HuH-7.5 (cell line): ENCODE data around the gene AP4B1.
"Not testable (repeated sequence)": the region's sequence is repeated elsewhere in the genome, so short reads cannot be mapped to it uniquely, and the experiment has no call there.

Source experiments
- DNase-seq: peaks from one replicate; pipeline ENCODE4 v3.0.0; 2011; ENCODE audit warnings: low spot score

Gene AP4B1

DNA sequence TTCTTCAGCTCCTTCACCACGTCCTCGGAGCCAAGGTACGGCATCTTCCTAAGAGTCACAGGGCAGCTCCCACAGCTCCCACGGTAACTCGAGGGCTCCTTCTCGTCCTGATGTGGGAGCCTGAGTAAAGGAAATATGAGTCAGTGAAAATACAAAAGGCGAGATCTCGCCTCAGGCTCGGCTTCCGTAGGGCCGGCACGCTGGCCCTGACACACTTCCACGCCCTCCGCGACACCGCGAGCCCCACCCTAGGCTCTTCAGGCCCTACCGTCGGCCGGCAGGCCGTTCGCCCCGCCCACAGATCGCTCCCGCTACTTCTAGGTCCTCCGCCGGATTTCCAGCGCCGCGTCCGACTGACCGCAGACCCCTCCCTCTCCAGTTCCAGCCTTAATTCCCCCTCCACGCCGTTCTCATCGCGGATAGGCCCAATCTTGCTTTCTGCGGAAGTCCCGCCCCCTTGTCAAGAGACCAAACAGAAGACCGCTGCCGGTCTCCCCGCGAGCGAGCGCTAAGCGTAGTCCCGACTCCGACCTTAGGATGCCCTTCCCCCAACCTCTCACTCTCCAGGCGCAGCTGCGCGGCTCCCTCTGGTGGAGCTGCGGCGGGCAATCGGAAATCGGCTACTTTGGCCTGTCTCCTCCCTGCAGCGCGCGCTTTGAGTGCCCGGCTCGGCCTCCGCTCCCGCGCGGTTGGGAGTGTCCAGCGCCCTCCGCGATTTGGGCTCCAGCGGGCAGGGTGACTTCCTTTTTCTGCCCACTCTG is at the start of gene AP4B1, which contains the start of gene DCLRE1B:
TSS of gene AP4B1 (minus strand) at position 126 of the 761 bp plus-strand sequence. CDS start at position 44, 82 bp downstream.
TSS of gene DCLRE1B (plus strand) at position 653 of the 761 bp plus-strand sequence. CDS start 261 bp downstream, outside the sequence.
- peak; percentile 96 for DNase-seq

DNA sequence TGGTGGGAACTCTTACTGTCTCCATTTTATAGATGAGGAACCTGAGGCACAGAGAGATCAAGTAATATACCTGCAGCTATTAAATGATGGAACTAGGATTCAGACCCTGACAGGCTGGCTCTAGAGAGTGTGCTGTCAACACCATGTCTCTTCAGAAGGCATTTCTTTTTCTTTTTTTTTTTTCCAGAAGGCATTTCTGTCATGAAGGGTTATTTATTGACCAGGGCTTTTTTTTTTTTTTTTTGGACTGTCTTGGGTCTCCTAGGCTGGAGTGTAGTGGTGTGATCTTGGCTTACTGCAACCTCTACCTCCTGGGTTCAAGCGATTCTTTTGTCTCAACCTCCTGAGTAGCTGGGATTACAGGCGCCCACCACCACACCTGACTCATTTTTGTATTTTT is 47.1 kb upstream of the AP4B1 start:
- DNase-seq = no peak

DNA sequence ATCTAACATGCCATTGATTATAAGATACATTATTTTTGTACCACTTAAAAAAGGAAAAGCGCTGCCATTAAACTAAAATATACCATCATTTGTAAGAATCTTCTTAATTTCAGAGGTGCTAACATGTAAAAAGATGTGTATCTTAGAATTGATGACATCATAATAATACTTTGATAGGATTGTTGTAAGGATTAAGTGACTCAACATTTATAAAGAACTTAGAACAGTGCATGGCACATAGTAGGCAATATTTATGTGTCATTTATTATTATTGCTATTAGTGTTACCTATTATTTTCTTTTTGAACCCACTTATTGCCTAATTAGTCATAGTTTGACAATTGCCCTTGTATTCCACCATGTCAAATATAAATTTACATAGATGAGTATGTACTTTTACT is 46.3 kb upstream of the AP4B1 start:
- no peak for DNase-seq

GRCh38 chr1:113949007-113949406 is 44.4 kb upstream of the AP4B1 start:
- peak; percentile 19 for DNase-seq

DNA sequence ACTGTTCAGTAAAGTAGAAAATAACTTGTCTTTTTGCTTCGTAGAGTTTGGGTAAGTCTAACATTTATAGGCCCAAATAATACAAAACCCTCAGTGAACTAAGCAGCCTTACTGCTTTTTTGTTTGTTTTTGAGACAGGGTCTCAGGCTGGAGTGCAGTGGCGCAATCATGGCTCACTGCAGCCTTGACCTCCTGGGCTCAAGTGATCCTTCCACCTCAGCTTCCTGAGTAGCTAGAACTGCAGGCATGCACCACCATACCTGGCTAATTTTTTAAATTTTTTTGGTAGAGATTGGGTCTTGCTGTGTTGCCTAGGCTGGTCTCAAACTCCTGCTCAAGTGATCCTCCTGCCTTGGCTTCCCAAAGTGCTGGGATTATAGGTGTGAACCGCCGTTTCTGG is 43.6 kb upstream of the AP4B1 start:
- not testable (repeated sequence) for DNase-seq

- DNase-seq = no peak
These were observed 42.9 kb upstream of the AP4B1 start for GRCh38 chr1:113947388-113948107.

DNA sequence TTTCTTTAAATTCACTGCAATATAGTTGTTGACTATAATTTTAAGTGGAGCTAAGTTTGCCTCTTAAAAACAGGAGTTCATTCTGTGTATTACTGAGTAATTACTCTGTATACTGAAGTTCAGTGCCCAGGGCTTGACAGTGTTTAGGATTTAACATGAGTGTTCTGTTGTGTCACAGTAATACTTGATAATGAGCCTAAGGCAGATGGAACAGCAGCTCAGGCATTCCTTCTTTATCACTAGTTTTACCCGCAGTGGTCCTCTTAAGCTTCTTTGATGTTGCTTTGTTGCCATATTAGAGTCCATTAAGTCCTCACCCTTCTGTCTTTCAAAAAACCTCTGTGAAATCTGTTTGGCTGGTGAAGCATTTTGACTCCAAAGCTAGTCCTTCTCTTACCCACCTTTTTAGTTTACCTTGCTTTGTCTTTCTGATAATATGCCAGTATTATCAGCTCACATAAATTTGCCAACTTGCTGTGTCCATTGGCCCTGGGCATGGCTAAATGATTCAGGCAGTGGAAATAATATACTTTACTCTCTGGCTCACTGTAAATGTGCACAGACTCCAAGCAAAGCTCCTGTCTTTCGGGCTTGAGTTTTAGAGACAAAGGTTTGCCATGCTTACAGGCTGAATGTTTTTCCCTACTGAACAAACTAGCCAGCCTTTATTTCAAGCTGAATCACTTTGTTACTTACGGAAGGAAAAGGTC is 42.2 kb upstream of the AP4B1 start:
- no peak for DNase-seq

- no peak for DNase-seq
These were observed 41.5 kb upstream of the AP4B1 start for GRCh38 chr1:113946112-113946511.

- no peak for DNase-seq
These were observed 40.7 kb upstream of the AP4B1 start for GRCh38 chr1:113945329-113945728.

GRCh38 chr1:113943028-113943811 is 38.6 kb upstream of the AP4B1 start:
- DNase-seq = no peak

DNA sequence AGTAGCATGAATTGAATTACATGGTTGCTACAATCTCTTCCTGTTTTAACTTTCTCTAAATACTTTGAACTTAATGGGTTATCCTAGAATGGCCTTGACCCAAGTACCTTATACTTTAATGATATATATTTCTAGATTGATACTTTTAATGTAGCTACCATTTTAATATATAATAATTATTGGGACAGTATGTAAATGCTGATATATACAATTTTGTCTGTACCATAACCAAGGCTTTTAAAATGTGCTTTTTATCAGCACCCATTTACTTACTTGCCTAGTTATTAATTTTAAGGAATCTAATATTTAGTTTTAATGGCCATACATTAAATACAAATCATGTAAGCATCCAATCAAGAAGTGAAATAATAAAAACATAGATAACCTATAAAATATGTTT is 37.9 kb upstream of the AP4B1 start:
- no peak for DNase-seq

DNA sequence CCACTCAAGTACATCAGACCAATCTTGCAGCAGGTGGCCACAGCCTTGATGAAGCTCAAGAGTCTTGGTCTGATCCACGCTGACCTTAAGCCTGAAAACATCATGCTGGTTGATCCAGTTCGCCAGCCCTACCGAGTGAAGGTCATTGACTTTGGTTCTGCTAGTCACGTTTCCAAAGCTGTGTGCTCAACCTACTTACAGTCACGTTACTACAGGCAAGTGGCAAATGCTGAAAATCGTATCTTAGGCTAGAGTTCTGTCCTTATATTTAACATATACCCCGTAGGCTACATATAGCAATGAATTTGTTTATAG is 36.6 kb upstream of the AP4B1 start:
- no peak for DNase-seq

DNA sequence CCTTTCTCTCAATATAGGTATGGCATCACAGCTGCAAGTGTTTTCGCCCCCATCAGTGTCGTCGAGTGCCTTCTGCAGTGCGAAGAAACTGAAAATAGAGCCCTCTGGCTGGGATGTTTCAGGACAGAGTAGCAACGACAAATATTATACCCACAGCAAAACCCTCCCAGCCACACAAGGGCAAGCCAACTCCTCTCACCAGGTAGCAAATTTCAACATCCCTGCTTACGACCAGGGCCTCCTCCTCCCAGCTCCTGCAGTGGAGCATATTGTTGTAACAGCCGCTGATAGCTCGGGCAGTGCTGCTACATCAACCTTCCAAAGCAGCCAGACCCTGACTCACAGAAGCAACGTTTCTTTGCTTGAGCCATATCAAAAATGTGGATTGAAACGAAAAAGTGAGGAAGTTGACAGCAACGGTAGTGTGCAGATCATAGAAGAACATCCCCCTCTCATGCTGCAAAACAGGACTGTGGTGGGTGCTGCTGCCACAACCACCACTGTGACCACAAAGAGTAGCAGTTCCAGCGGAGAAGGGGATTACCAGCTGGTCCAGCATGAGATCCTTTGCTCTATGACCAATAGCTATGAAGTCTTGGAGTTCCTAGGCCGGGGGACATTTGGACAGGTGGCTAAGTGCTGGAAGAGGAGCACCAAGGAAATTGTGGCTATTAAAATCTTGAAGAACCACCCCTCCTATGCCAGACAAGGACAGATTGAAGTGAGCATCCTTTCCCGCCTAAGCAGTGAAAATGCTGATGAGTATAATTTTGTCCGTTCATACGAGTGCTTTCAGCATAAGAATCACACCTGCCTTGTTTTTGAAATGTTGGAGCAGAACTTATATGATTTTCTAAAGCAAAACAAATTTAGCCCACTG is 36.0 kb upstream of the AP4B1 start:
- DNase-seq = no peak

DNA sequence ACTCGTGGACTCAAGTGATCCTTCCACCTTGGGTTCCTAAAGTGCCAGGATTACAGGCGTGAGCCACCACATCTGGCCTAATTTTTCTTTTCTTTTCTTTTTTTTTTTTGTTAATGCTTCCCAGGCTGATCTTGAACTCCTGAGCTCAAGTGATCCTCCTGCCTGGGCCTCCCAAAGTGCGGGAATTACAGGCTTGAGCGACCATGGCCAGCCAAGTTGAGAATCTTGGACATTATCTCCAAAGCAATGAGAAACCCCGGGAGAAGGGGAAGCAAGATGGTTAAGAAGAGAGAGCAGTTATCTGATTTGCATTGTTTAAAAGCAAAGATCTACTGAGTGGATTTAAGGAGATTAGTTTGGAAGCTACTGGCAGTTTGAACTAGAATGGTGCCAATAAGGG is 33.6 kb upstream of the AP4B1 start:
- no peak for DNase-seq

DNA sequence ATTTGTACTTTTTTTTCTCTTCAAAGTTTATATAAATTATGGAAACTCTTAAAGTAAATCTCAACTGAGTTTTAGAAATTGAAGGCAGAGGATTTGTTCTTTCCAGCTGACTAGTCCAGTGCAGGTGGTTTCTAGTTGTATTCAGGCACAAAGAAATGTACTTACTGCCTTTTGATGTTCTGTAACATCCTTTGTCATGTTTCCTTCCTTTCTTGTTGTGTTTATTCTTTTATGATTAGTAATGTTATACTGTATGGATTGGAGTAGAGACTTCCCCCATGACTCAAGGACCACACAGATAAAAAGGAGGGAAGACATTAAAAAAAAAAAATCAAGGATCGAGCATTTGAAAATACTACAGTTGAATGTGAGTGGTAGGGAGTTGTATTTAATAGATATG is 32.5 kb upstream of the AP4B1 start:
- DNase-seq = no peak

GRCh38 chr1:113935970-113936369 is 31.4 kb upstream of the AP4B1 start:
- DNase-seq = no peak

GRCh38 chr1:113935176-113935575 is 30.6 kb upstream of the AP4B1 start:
- DNase-seq = no peak

DNA sequence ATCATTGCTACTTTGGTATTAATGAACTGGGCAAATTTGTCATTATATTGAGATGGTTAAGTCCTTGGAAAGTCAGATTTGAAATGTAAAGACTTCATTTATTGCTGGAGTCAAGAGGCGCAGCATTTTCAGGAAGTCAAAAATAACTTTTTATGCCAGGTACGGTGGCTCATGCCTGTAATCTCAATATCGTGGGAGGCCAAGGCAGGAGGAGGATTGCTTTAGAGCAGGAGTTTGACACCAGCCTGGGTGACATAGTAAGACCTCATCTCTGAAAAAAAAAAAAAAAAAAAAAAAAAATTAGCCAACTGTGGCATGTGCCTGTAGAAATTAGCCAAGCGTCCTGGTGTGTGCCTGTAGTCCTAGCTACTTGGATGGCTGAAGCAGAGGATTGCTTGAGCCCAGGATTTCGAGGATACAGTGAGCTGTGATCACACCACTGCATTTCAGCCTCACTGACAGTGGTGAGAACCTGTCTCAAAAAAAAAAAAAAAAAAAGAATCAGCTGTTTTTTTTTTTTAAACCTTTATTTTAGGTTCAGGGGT is 30.0 kb upstream of the AP4B1 start:
- DNase-seq = no peak

GRCh38 chr1:113934006-113934405 is 29.4 kb upstream of the AP4B1 start:
- DNase-seq = no peak

GRCh38 chr1:113931451-113931851 is 26.9 kb upstream of the AP4B1 start:
- DNase-seq = no peak
